Measurements from ENCODE around the gene OLFM1. TPM values are rescaled to one million over a fixed set of nuclear protein-coding genes. Genes with fewer than 3 reads are reported as not detected.

The OLFM1 gene
- total and polyA plus RNA-seq, 2 donors (not counting 1 experiment from before 2014, with no cell fraction given) = 0.07 TPM; not detected in 1

- CTCF ChIA-PET = no interaction called here
- Mint-ChIP-seq H3K4me1 (no peaks in the 10 kb centered on the region), H3K4me3 (no peak overlapping the region), H3K9me3 (ENCODE audit: insufficient read depth) (no peaks in the 10 kb centered on the region), H3K27me3 (peaks cover 7% of the 10 kb centered on the region), H3K27ac (no peak overlapping the region)
- Histone ChIP-seq H3K79me2 (ENCODE audit: control insufficient read depth, insufficient read depth, low read length) (no peaks in the 10 kb centered on the region), H3K27ac (ENCODE audit: low read length in 2 of 2) (no peak overlapping the region), H3K4me1 (ENCODE audit: control insufficient read depth in 2 of 2, insufficient read depth in 2 of 2, low read length in 2 of 2) (no peaks in the 10 kb centered on the region), H4K20me1 (ENCODE audit: control insufficient read depth, insufficient read depth, low read length, poor library complexity, severe bottlenecking) (no peaks in the 10 kb centered on the region), H2AFZ (ENCODE audit: insufficient read depth, low read depth, low read length, poor library complexity, severe bottlenecking) (no peak overlapping the region), H3K4me2 (replicated peaks; ENCODE audit: low read depth, low read length, poor library complexity, severe bottlenecking) (no peak overlapping the region), H3K4me3 (ENCODE audit: control extremely low read depth in 1 of 5, extremely low read depth in 1 of 5, insufficient read depth in 1 of 5, low read depth in 2 of 5, low read length in 4 of 5) (no peak overlapping the region), H3K36me3 (replicated peaks in 1 of 2; ENCODE audit: control extremely low read depth in 1 of 2, control insufficient read depth in 1 of 2, extremely low read depth in 1 of 2, insufficient read depth in 2 of 2, low read length in 1 of 2) (no peaks in the 10 kb centered on the region), H3K27me3 (replicated peaks in 1 of 4; ENCODE audit: control extremely low read depth in 1 of 4, control insufficient read depth in 3 of 4, insufficient read depth in 4 of 4, low read length in 3 of 4) (peaks cover 0 to 9% (median 0%) of the 10 kb centered on the region in 4 experiments), H3K9me3 (ENCODE audit: control extremely low read depth in 1 of 3, control insufficient read depth in 2 of 3, insufficient read depth in 1 of 3, low read length in 2 of 3) (peaks cover 0 to 21% (median 0%) of the 10 kb centered on the region in 3 donors), H3K9ac (ENCODE audit: low read length) (no peak overlapping the region)
- intact Hi-C loops (cut with micrococcal nuclease) = no loop called here
- no peak for DNase-seq
- 85% methylated on average over 5 of the region's 6 CpGs for WGBS (ENCODE audit: insufficient coverage)
- POLR2A ChIA-PET = no interaction called here
- no peak for ATAC-seq (ENCODE audit: low read depth)
- TF ChIP-seq EZH2 (IDR thresholded peaks at IDR 0.05; ENCODE audit: borderline replicate concordance, insufficient read depth, low read depth, low read length, poor library complexity, severe bottlenecking) (no peak), CTCF (IDR thresholded peaks at IDR 0.05) (no peak)
Observed at GRCh38 chr9:135155396-135155795, 67.9 kb downstream of the OLFM1 start.

- H3K36me3 ChIP-seq (replicated peaks in 1 of 2; ENCODE audit: control extremely low read depth in 1 of 2, control insufficient read depth in 1 of 2, extremely low read depth in 1 of 2, insufficient read depth in 2 of 2, low read length in 1 of 2) = no peaks in the 10 kb centered on the region
- no peaks in the 10 kb centered on the region for H4K20me1 ChIP-seq (ENCODE audit: control insufficient read depth, insufficient read depth, low read length, poor library complexity, severe bottlenecking)
- 39% methylated on average over 19 of the region's 20 CpGs for WGBS (ENCODE audit: insufficient coverage)
- H3K9me3 ChIP-seq (ENCODE audit: control extremely low read depth in 1 of 3, control insufficient read depth in 2 of 3, insufficient read depth in 1 of 3, low read length in 2 of 3) = peaks cover 0 to 7% (median 0%) of the 10 kb centered on the region in 3 donors
- ATAC-seq (ENCODE audit: low read depth) (no peak), DNase-seq (no peak)
- H2AFZ ChIP-seq (ENCODE audit: insufficient read depth, low read depth, low read length, poor library complexity, severe bottlenecking) = no peak overlapping the region
- Mint-ChIP-seq H3K27me3 (peaks cover 7% of the 10 kb centered on the region), H3K4me3 (no peak overlapping the region), H3K9me3 (ENCODE audit: insufficient read depth) (no peaks in the 10 kb centered on the region), H3K27ac (no peak overlapping the region), H3K4me1 (no peaks in the 10 kb centered on the region)
- H3K4me3 ChIP-seq (ENCODE audit: control extremely low read depth in 1 of 5, extremely low read depth in 1 of 5, insufficient read depth in 1 of 5, low read depth in 2 of 5, low read length in 4 of 5) = no peak overlapping the region
- H3K27ac ChIP-seq (ENCODE audit: low read length in 2 of 2) = no peak overlapping the region
- no peak overlapping the region for H3K9ac ChIP-seq (ENCODE audit: low read length)
- TF ChIP-seq CTCF (IDR thresholded peaks at IDR 0.05) (no peak), EZH2 (IDR thresholded peaks at IDR 0.05; ENCODE audit: borderline replicate concordance, insufficient read depth, low read depth, low read length, poor library complexity, severe bottlenecking) (no peak)
- H3K79me2 ChIP-seq (ENCODE audit: control insufficient read depth, insufficient read depth, low read length) = no peaks in the 10 kb centered on the region
- ChIA-PET CTCF (no interaction called here), POLR2A (no interaction called here)
- no peaks in the 10 kb centered on the region for H3K4me1 ChIP-seq (ENCODE audit: control insufficient read depth in 2 of 2, insufficient read depth in 2 of 2, low read length in 2 of 2)
- no peak overlapping the region for H3K4me2 ChIP-seq (replicated peaks; ENCODE audit: low read depth, low read length, poor library complexity, severe bottlenecking)
- H3K27me3 ChIP-seq (replicated peaks in 1 of 4; ENCODE audit: control extremely low read depth in 1 of 4, control insufficient read depth in 3 of 4, insufficient read depth in 4 of 4, low read length in 3 of 4) = peaks cover 0 to 9% (median 0%) of the 10 kb centered on the region in 4 experiments
- intact Hi-C loops (cut with micrococcal nuclease) = no loop called here
Observed at GRCh38 chr9:135156525-135157510, 69.3 kb downstream of the OLFM1 start.
